GM12872 (cell line): ENCODE measurements around the gene SH3PXD2A.

ENCODE experiments used
- CTCF ChIP-seq: IDR thresholded peaks from 3 replicates; pipeline ENCODE4 v1.5.1; 2011; ENCODE audit warnings: low read depth, mild to moderate bottlenecking, low read length, moderate library complexity; ENCODE audit not compliant: insufficient read depth

Gene SH3PXD2A

GRCh38 chr10:103691723-103692435 is 163.5 kb downstream of the SH3PXD2A start:
- TF ChIP-seq CTCF: no peak

DNA sequence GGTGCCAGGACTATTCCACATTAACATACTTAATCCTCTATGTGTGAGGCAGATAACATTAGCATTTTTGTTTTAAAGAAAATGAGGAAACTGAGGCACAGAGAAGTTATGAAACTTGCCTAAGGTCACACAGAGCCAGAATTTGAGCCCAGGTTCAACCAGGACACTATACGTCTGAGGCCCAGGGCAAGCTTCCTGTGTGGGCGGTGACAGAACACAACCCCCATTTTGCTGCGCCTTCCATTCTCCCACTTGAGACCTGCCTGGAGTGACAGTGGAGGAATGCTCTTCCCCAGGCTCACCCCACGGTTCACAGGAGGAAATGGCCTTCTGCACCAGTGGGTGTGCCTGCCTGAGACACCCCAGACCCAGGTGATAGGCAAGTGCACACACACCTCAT is 164.1 kb downstream of the SH3PXD2A start:
- no peak for TF ChIP-seq CTCF

DNA sequence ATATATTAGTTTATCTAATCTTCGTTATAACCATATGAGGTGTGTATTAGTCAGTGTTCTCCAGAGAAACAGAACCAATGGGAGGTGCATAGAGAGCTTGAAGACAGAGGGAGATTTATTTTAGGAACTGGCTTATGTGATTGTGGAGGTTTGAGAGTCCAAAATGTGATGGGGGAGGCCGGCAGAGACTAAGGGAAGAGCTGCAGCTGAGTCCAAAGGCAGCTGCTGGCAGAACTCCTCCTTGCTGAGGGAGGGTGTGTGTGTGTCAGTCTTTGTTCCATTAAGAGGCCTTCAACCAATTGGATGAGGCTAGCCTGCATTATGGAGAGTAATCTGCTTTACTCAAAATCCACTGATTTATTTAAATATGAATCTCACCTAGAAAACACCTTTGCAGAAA is 165.1 kb downstream of the SH3PXD2A start:
- TF ChIP-seq CTCF: no peak

DNA sequence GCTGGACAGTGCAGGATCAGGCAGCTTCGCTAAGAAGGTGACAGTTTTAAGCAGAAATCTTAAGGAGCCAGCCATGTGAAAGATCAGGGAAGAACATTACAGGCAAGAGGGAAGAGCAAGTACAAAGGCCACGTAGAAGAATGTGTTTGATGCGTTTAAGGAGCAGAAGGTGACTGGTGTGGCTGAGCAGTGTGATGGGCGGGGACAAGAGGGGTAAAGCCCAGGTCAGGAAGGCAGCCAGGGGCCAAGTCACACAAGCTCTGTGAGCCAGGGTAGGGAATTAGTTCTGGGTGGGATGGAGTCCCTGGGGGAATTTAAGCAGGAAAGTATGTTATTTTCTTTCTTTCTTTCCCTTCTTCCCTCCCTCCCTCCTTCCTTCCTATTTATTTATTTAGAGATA is 166.9 kb downstream of the SH3PXD2A start:
- TF ChIP-seq CTCF: no peak

- no peak for TF ChIP-seq CTCF
Measured at GRCh38 chr10:103687718-103688117, 167.7 kb downstream of the SH3PXD2A start.

DNA sequence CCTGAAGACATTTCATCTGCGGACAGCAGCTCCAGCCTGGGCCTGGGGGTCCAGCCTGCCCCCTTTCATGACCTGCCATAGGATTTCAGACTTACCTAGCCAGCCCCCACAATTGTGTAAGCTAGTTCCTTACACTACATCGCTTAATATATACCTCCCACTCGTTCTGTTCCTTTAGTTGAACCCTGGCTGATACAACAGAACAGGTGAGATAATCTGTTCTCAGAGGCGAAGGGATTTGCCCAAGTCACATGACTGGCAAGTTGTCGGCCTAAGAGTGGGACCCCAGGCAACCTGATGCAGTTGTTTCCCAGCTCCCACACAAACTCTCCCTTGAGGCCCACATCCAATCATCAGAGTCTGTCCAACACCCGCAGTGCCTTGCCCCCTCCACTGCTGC is 168.2 kb downstream of the SH3PXD2A start:
- no peak for TF ChIP-seq CTCF

GRCh38 chr10:103685880-103686669 is 169.3 kb downstream of the SH3PXD2A start:
- TF ChIP-seq CTCF: peak; percentile 98
